Astrocyte (in vitro differentiated cells and primary cell): ENCODE results near the gene TNRC18. TPM values are rescaled to one million over a fixed set of nuclear protein-coding genes. Genes with fewer than 3 reads are reported as not detected.

Experiments
- DNase-seq: peaks from one replicate; pipeline ENCODE4 v3.0.0-alpha.2; 2010; ENCODE audit warnings: low read depth
- FAIRE-seq: peaks from 2 replicates; lab custom pipeline; 2011; peaks lifted over from hg19 to GRCh38; lab: Jason Lieb, UNC
- H2AFZ ChIP-seq: 2 replicates; pipeline ENCODE4 v1.6.0; 2012; ENCODE audit warnings: low read depth, low read length, inconsistent platforms
- H3K27ac ChIP-seq: 2 replicates; pipeline ENCODE4 v1.5.1; 2011; ENCODE audit warnings: low read depth, low read length, inconsistent platforms
- H3K27me3 ChIP-seq: 2 replicates; pipeline ENCODE4 v1.6.0; 2011; ENCODE audit warnings: low read length, inconsistent platforms; ENCODE audit not compliant: insufficient read depth
- H3K36me3 ChIP-seq: 2 replicates; pipeline ENCODE4 v1.5.1; 2011; ENCODE audit warnings: low read length, inconsistent platforms; ENCODE audit not compliant: insufficient read depth
- H3K4me1 ChIP-seq: 2 replicates; pipeline ENCODE4 v1.5.1; 2011; ENCODE audit warnings: low read length, inconsistent platforms; ENCODE audit not compliant: insufficient read depth
- H3K4me2 ChIP-seq: 2 replicates; pipeline ENCODE4 v1.6.0; 2012; ENCODE audit warnings: low read length, inconsistent platforms
- H3K4me3 ChIP-seq: 2 replicates; pipeline ENCODE4 v1.5.1; 2011; ENCODE audit warnings: low read depth, mild to moderate bottlenecking, low read length, inconsistent platforms; ENCODE audit not compliant: insufficient read depth
- H3K79me2 ChIP-seq: 2 replicates; pipeline ENCODE4 v1.6.0; 2012; ENCODE audit warnings: mild to moderate bottlenecking, low read length, inconsistent platforms; ENCODE audit not compliant: insufficient read depth
- H3K9ac ChIP-seq: 2 replicates; pipeline ENCODE4 v1.6.0; 2012; ENCODE audit warnings: mild to moderate bottlenecking, low read length, inconsistent platforms
- H3K9me3 ChIP-seq: 2 replicates; pipeline ENCODE4 v1.5.1; 2012; ENCODE audit warnings: low read depth, mild to moderate bottlenecking, low read length, inconsistent platforms; ENCODE audit not compliant: insufficient read depth
- H4K20me1 ChIP-seq: 2 replicates; pipeline ENCODE4 v1.6.0; 2012; ENCODE audit warnings: low read length, inconsistent platforms; ENCODE audit not compliant: insufficient read depth
- H3K27ac Mint-ChIP-seq: one replicate; pipeline ENCODE4 v1.8.0; 2021; ENCODE audit warnings: mild to moderate bottlenecking, mixed read lengths; ENCODE audit not compliant: unreplicated experiment
- H3K27me3 Mint-ChIP-seq: one replicate; pipeline ENCODE4 v1.8.0; 2021; ENCODE audit warnings: low read depth, mixed read lengths; ENCODE audit not compliant: unreplicated experiment
- H3K36me3 Mint-ChIP-seq: one replicate; pipeline ENCODE4 v1.8.0; 2021; ENCODE audit warnings: low read depth, mixed read lengths; ENCODE audit not compliant: unreplicated experiment
- H3K4me1 Mint-ChIP-seq: one replicate; pipeline ENCODE4 v1.8.0; 2021; ENCODE audit warnings: low read depth, mixed read lengths; ENCODE audit not compliant: unreplicated experiment
- H3K4me3 Mint-ChIP-seq: one replicate; pipeline ENCODE4 v1.8.0; 2021; ENCODE audit warnings: mild to moderate bottlenecking, moderate library complexity, mixed read lengths; ENCODE audit not compliant: unreplicated experiment
- H3K9me3 Mint-ChIP-seq: one replicate; pipeline ENCODE4 v1.8.0; 2021; ENCODE audit warnings: mild to moderate bottlenecking, mixed read lengths; ENCODE audit not compliant: unreplicated experiment
- CTCF ChIP-seq: IDR thresholded peaks from 2 replicates; pipeline ENCODE4 v1.5.1; 2011; ENCODE audit warnings: low read depth, mild to moderate bottlenecking, inconsistent platforms, low read length, moderate library complexity; ENCODE audit not compliant: insufficient read depth
- EZH2 ChIP-seq: IDR thresholded peaks from 2 replicates; pipeline ENCODE4 v1.6.1; 2012; ENCODE audit warnings: mild to moderate bottlenecking, low read length, inconsistent platforms; ENCODE audit not compliant: insufficient read depth
- total RNA-seq: library from RNA; stranded (reverse); gene quantifications from 2 replicates; pipeline ENCODE4 v1.2.1, GENCODE V29; 2021

TNRC18 gene
- total RNA-seq, 1 donor from 2014 or later: 84.3 TPM

DNA sequence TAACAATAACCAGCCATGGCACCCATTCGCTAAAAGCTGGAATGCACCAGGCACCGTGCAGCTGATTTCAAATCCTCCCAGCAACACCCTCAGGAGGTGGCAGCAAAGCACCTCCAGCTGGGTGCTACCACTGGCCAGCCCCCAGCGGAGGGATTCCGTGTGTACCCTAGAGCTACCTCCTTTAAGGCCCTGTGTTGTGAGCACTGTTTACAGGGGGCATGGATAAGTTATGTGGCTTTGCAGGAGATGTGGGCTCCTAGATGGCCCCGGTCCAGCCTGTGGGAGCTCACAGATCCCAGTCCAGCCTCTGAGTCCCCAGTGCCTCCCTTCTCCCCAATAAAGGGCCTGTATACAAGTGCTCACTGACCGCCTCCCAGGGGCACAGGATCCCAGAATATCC, 27.1 kb downstream of the TNRC18 start:
- Histone ChIP-seq H3K4me1 (no peaks in the 10 kb centered on the region), H3K4me2 (no peak overlapping the region), H3K27me3 (no peaks in the 10 kb centered on the region), H3K79me2 (peaks cover 79% of the 10 kb centered on the region), H2AFZ (no peak overlapping the region), H3K4me3 (no peak overlapping the region), H3K36me3 (peaks cover 4% of the 10 kb centered on the region), H3K9me3 (no peaks in the 10 kb centered on the region), H3K27ac (no peak overlapping the region), H4K20me1 (peaks cover 88% of the 10 kb centered on the region), H3K9ac (no peak overlapping the region)
- no peak for TF ChIP-seq EZH2
- no peak for TF ChIP-seq CTCF
- Mint-ChIP-seq H3K9me3 (no peaks in the 10 kb centered on the region), H3K27ac (no peak overlapping the region), H3K4me1 (no peaks in the 10 kb centered on the region), H3K36me3 (peaks cover 14% of the 10 kb centered on the region), H3K27me3 (no peaks in the 10 kb centered on the region), H3K4me3 (no peak overlapping the region)
- FAIRE-seq (no peak), DNase-seq (no peak)

GRCh38 chr7:5395246-5395645, 28.4 kb downstream of the TNRC18 start:
- FAIRE-seq (no peak), DNase-seq (no peak)
- no peak for TF ChIP-seq EZH2
- TF ChIP-seq CTCF: no peak
- H3K36me3 Mint-ChIP-seq: peaks cover 14% of the 10 kb centered on the region
- H3K4me1 ChIP-seq: no peaks in the 10 kb centered on the region
- peaks cover 66% of the 10 kb centered on the region for H3K79me2 ChIP-seq
- H3K9ac ChIP-seq: no peak overlapping the region
- H3K27ac ChIP-seq: no peak overlapping the region
- no peaks in the 10 kb centered on the region for H3K9me3 ChIP-seq
- no peak overlapping the region for H3K4me3 Mint-ChIP-seq
- no peaks in the 10 kb centered on the region for H3K4me1 Mint-ChIP-seq
- no peaks in the 10 kb centered on the region for H3K36me3 ChIP-seq
- H3K27me3 Mint-ChIP-seq: no peaks in the 10 kb centered on the region
- no peak overlapping the region for H2AFZ ChIP-seq
- no peak overlapping the region for H3K4me3 ChIP-seq
- H3K4me2 ChIP-seq: no peak overlapping the region
- no peaks in the 10 kb centered on the region for H3K27me3 ChIP-seq
- H4K20me1 ChIP-seq: peaks cover 89% of the 10 kb centered on the region
- no peak overlapping the region for H3K27ac Mint-ChIP-seq
- no peaks in the 10 kb centered on the region for H3K9me3 Mint-ChIP-seq

DNA sequence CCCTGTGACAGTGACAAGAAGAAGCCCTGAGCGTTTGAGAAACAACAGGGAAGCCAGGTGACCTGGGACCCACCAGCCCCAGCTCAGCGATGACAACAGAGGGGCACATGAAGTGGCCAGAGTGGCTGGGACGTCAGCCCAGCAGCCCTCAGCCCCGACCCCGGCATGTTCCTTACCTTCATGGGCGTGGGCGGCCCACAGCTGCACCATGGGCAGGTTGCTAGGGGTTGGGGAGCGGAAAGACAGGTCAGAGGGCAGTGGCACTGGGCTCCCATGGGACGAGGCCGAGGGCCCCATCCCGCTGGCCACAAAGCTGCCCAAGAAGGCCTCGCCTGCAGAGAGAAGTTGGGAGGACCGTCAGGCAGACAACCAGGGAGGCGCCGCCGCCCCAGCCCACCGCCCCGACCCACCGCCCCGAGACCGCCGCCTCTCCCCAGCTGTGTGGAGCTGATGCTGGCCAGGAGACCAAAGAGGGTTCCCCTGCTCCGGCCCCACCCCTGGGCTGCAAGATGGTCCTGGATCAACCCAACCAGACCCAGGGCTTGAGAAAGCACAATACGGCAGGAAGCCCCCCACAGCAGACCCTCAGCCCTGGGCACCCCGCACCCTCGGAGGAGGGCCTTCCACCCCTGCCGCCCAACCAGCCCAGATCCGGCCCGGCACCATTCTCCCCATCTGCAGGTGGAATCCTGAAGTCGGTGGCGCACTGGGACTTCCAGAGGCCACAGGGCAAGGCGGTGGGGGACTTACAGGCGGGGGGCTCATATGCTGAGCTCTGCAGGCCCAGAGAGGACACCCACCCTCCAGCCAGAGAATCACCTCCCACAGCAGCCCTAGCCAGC, 29.1 kb downstream of the TNRC18 start:
- peaks cover 11% of the 10 kb centered on the region for H3K36me3 Mint-ChIP-seq
- TF ChIP-seq EZH2 (no peak), CTCF (no peak)
- no peaks in the 10 kb centered on the region for H3K36me3 ChIP-seq
- DNase-seq (no peak), FAIRE-seq (no peak)
- no peak overlapping the region for H2AFZ ChIP-seq
- no peak overlapping the region for H3K27ac Mint-ChIP-seq
- no peaks in the 10 kb centered on the region for H3K4me1 ChIP-seq
- H3K27me3 Mint-ChIP-seq: no peaks in the 10 kb centered on the region
- no peaks in the 10 kb centered on the region for H3K9me3 ChIP-seq
- no peak overlapping the region for H3K4me2 ChIP-seq
- H4K20me1 ChIP-seq: peaks cover 86% of the 10 kb centered on the region
- H3K4me3 ChIP-seq: no peak overlapping the region
- no peak overlapping the region for H3K27ac ChIP-seq
- H3K4me1 Mint-ChIP-seq: no peaks in the 10 kb centered on the region
- H3K4me3 Mint-ChIP-seq: peak overlapping the region; percentile 29
- H3K9me3 Mint-ChIP-seq: no peaks in the 10 kb centered on the region
- H3K9ac ChIP-seq: no peak overlapping the region
- H3K79me2 ChIP-seq: peaks cover 59% of the 10 kb centered on the region
- H3K27me3 ChIP-seq: no peaks in the 10 kb centered on the region
